ENCODE data around the gene C14orf39.

The C14orf39 gene

DNA sequence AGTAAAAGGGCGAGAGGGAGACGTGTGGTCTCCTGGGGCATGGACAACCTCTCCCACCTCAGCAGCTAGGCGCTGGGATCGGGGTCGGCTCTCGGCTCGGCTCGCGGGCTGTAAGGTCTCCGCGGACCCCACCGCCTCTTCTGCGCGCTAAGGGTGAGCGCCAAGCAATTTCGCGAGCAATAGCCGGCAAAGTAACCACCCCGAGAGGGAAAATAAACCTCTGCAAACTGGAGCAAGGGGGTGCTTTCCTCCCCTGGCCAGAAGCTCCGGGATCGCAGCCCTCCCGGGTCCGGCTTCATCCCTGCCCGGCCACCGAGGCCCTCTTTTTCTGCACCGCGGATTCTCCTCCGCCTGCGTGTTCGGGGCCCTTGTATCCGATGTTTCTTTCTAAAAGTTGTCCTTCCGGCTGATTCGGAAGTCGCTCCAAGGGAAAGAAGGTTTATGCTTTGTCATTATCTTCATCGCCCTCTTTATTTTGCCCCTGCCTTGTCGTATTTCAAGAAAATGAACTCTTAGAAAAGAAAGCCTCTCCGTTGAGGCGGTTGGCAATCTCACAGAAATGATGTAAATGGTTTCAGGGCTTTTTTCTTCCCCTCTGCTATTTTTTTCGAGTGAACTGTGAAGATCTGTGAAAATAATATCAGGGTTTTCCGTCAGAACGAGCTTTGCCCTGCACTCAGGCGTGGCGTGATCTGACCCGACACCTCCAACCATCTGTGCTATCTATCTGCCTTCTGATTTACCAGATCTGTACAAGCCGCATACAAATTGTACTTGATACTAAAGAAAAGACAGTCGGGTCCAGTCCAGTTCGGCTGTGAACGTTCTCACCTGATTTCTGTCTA, 21.3 kb upstream of the C14orf39 start:
- no peak overlapping the region for H3K27ac ChIP-seq
- TF ChIP-seq ZFX (IDR thresholded peaks at IDR 0.05; ENCODE audit: borderline replicate concordance): no peak
- TF ChIP-seq, protein P1, sequence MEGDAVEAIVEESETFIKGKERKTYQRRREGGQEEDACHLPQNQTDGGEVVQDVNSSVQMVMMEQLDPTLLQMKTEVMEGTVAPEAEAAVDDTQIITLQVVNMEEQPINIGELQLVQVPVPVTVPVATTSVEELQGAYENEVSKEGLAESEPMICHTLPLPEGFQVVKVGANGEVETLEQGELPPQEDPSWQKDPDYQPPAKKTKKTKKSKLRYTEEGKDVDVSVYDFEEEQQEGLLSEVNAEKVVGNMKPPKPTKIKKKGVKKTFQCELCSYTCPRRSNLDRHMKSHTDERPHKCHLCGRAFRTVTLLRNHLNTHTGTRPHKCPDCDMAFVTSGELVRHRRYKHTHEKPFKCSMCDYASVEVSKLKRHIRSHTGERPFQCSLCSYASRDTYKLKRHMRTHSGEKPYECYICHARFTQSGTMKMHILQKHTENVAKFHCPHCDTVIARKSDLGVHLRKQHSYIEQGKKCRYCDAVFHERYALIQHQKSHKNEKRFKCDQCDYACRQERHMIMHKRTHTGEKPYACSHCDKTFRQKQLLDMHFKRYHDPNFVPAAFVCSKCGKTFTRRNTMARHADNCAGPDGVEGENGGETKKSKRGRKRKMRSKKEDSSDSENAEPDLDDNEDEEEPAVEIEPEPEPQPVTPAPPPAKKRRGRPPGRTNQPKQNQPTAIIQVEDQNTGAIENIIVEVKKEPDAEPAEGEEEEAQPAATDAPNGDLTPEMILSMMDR (IDR thresholded peaks at IDR 0.05): no peak

DNA sequence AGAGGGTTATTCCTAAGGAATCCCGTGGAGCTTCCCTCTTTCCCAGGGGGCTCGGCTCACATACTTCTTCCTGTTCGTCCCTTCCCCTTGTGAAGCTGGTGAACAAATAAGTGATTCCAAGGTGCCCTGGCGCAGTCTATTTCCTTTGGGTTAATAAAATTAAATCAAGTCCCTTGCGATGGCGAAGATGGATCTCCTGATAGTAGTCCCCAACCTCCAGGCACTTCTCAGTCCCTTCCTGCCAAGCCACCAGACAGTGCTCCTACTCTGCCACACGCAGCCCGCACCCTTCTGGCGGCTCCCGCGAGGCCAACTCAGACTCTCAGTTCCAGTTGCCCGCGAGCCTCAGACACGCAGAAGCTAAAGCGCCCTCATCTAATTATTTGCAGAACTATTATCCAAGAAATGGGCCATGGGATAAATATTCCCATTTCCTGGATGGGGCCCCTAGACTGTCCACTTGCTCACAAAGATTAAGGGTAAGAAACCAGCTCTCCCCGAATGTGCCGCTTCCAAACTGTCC, 20.7 kb upstream of the C14orf39 start:
- H3K27ac ChIP-seq: no peak overlapping the region
- no peak for TF ChIP-seq ZFX (IDR thresholded peaks at IDR 0.05; ENCODE audit: borderline replicate concordance)
- TF ChIP-seq, protein P1 (IDR thresholded peaks at IDR 0.05): no peak

DNA sequence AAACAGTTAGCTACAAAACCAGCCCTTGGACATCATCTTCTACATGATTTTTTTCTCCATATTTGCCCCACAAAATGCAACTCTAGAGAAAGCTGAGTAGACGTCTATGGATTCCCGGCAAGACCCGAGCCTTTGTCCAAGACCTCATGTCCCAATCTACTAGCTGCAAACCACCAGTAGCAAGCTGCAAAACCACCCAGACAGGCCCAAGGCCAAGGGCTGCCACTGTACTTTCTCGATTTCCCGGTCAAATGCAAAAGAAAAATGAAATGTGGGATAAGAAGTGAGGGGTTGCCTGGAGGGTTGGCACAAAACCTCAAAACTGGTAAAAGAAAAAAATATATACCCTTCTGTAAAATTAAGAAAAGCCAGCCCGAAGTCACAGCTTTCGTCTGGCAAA, 20.1 kb upstream of the C14orf39 start:
- no peak overlapping the region for H3K27ac ChIP-seq
- TF ChIP-seq, protein P1 (IDR thresholded peaks at IDR 0.05): no peak
- TF ChIP-seq ZFX (IDR thresholded peaks at IDR 0.05; ENCODE audit: borderline replicate concordance): no peak

DNA sequence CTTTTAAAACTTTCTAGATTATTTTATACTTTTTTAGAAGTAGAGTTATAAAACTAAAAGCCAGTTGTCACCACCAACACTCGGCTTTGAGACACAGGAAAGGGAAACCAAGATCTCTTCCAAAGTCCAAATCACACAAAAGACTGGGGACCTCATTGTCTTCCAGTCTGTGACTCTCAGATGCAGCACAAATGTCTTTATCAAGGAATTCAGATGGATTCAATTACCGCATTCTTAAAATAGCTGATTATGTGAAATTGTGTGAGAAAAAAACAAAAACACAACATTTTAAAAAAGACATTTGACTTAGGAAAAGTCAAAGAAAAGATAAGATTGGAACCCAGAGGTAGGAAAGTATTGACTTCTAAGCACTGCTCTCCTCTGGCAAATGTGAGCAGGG, 19.6 kb upstream of the C14orf39 start:
- no peak overlapping the region for H3K27ac ChIP-seq
- TF ChIP-seq ZFX (IDR thresholded peaks at IDR 0.05; ENCODE audit: borderline replicate concordance): no peak
- TF ChIP-seq, protein P1 (IDR thresholded peaks at IDR 0.05): no peak

DNA sequence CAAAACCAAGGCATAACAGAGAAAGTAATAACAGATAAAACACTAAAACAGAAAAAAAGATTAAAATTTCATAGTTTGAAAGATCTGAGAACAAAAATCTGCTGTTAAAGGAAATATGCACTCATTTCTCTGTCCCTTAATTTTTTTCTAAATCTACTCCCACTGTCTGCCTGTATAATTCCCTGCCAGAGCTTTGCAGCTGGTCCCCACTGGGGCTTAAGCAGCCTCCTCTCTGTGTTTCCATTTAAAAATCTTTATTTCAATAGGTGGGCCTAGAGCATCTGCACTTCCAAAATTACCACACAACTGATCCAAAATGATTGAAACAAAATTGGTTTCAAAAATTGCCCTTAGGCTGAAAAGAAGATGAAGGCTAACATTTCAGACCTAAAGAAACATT, 16.7 kb upstream of the C14orf39 start:
- no peak overlapping the region for H3K27ac ChIP-seq
- TF ChIP-seq ZFX (IDR thresholded peaks at IDR 0.05; ENCODE audit: borderline replicate concordance): no peak
- TF ChIP-seq, protein P1 (IDR thresholded peaks at IDR 0.05): no peak

DNA sequence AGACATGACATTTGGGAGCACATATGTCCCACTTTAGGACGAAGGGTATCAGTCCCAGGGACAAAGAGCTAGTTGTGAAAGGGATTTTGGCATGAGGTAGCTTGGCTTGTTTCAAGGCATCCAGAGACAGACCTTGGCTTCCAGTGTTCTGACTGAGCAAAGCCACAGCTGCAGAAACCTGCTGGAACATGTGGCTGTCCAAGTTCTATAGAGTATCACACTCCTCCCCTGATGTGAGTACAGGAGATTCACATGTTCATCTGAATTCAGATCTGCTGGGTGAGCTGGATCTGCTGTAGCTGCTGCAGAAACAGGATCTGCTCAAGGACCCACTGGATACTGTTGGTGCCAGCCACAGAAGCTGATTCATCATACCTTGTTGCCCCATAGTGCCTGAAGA, 10.1 kb upstream of the C14orf39 start:
- TF ChIP-seq, protein P1 (IDR thresholded peaks at IDR 0.05): no peak
- no peak for TF ChIP-seq ZFX (IDR thresholded peaks at IDR 0.05; ENCODE audit: borderline replicate concordance)
- no peak overlapping the region for H3K27ac ChIP-seq

DNA sequence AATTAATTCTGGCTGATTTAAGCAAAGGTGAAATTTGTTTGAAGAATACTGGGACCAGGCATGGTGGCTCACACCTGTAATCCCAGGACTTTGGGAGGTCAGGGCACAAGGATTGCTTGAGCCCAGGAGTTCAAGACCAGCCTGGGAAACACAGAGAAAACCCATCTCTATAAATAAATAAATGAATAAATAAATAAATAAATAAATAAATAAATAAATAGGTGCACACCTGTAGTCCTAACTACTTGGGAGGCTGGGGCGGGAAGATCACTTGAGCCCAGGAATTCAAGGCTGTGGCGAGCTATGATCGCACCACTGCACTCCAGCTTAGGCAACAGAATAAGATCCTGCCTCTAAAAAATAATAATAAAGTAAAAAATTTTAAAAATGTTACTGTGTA, 4.4 kb upstream of the C14orf39 start:
- TF ChIP-seq ZFX (IDR thresholded peaks at IDR 0.05; ENCODE audit: borderline replicate concordance): no peak
- TF ChIP-seq, protein P1 (IDR thresholded peaks at IDR 0.05): no peak
- no peak overlapping the region for H3K27ac ChIP-seq
